IMR-90 (cell line): ENCODE results near the gene ITGA5. TPM values are rescaled to one million over a fixed set of nuclear protein-coding genes. Genes with fewer than 3 reads are reported as not detected.
"Not testable (repeated sequence)": the region's sequence is repeated elsewhere in the genome, so short reads cannot be mapped to it uniquely, and the experiment has no call there.

Experiments
- ATAC-seq: fragments of 200-7000 bp; cut with Tn5 transposase; 2 replicates; pipeline ENCODE4 v1.9.1; 2020; ENCODE audit warnings: low read depth, mild to moderate bottlenecking, moderate library complexity
- BruUV-seq: library from RNA; stranded (reverse); fragments of 400-500 nt; replicated peaks from 2 replicates; lab custom pipeline; 2021; lab: Mats Ljungman, UMichigan
- CTCF ChIA-PET: fragments of 300-600 bp; formaldehyde crosslinking; extraction: SDS; loops from one replicate; lab custom pipeline; 2021; ENCODE audit warnings: antibody characterized with exemption; lab: Yijun Ruan, JAX
- POLR2A ChIA-PET: fragments of 300-600 bp; sonication (Branson Sonifier 250); formaldehyde crosslinking; loops from one replicate; lab custom pipeline; 2022; ENCODE audit warnings: antibody characterized with exemption; ENCODE audit not compliant: unreplicated experiment; lab: Charles Lee
- DNase-seq: peaks from one replicate; pipeline ENCODE4 v3.0.0; 2013
- H2AFZ ChIP-seq: replicated peaks from 2 replicates; pipeline ENCODE3; 2013; ENCODE audit warnings: low read length, mild to moderate bottlenecking; ENCODE audit not compliant: poor library complexity
- H2AK5ac ChIP-seq: 2 replicates; pipeline ENCODE4 v1.6.1; 2013; ENCODE audit warnings: low read depth, low read length, inconsistent platforms
- H2AK9ac ChIP-seq: replicated peaks from 2 replicates; pipeline ENCODE3; 2013; ENCODE audit warnings: mild to moderate bottlenecking, low read depth, low read length, moderate library complexity; ENCODE audit not compliant: poor library complexity
- H2BK120ac ChIP-seq: 2 replicates; pipeline ENCODE4 v1.6.1; 2013; ENCODE audit warnings: low read depth, low read length, inconsistent platforms
- H2BK15ac ChIP-seq: 3 replicates; pipeline ENCODE4 v1.6.1; 2013; ENCODE audit warnings: low read depth, low read length, inconsistent platforms
- H2BK20ac ChIP-seq: 2 replicates; pipeline ENCODE4 v1.6.1; 2013; ENCODE audit warnings: low read depth, mild to moderate bottlenecking, inconsistent platforms, low read length, moderate library complexity
- H2BK5ac ChIP-seq: 2 replicates; pipeline ENCODE4 v1.6.1; 2013; ENCODE audit warnings: mild to moderate bottlenecking, low read depth, low read length, inconsistent platforms; ENCODE audit not compliant: poor library complexity, severe bottlenecking
- H3K14ac ChIP-seq: replicated peaks from 2 replicates; pipeline ENCODE4 v1.6.1; 2013; ENCODE audit warnings: low read depth, low read length, inconsistent platforms
- H3K18ac ChIP-seq: 2 replicates; pipeline ENCODE4 v1.6.1; 2013; ENCODE audit warnings: low read depth, low read length, control low read depth
- H3K23ac ChIP-seq: 2 replicates; pipeline ENCODE4 v1.6.1; 2013; ENCODE audit warnings: low read depth, low read length, inconsistent platforms
- H3K27ac ChIP-seq: 2 replicates; pipeline ENCODE4 v1.5.1; 2013; ENCODE audit warnings: mild to moderate bottlenecking, control low read depth, low read length; ENCODE audit not compliant: insufficient read depth
- H3K27me3 ChIP-seq: 2 replicates; pipeline ENCODE4 v1.6.1; 2013; ENCODE audit warnings: low read length; ENCODE audit not compliant: control insufficient read depth, insufficient read depth
- H3K36me3 ChIP-seq: 2 replicates; pipeline ENCODE4 v1.6.1; 2013; ENCODE audit warnings: low read length, mixed read lengths; ENCODE audit not compliant: control insufficient read depth, insufficient read depth
- H3K4ac ChIP-seq: 2 replicates; pipeline ENCODE4 v1.6.1; 2013; ENCODE audit warnings: low read depth, low read length, inconsistent platforms
- H3K4me1 ChIP-seq: 2 replicates; pipeline ENCODE4 v1.6.1; 2013; ENCODE audit warnings: low read length, mixed read lengths; ENCODE audit not compliant: control insufficient read depth, insufficient read depth
- H3K4me2 ChIP-seq: 2 replicates; pipeline ENCODE4 v1.6.1; 2013; ENCODE audit warnings: low read depth, mild to moderate bottlenecking, control low read depth, low read length, moderate library complexity
- H3K4me3 ChIP-seq: 2 replicates; pipeline ENCODE4 v1.5.1; 2013; ENCODE audit warnings: low read depth, mild to moderate bottlenecking, control low read depth, low read length, moderate library complexity; ENCODE audit not compliant: insufficient read depth
- H3K56ac ChIP-seq: 2 replicates; pipeline ENCODE4 v1.6.1; 2013; ENCODE audit warnings: low read length, inconsistent platforms; ENCODE audit not compliant: insufficient read depth; ENCODE audit errors: extremely low read depth
- H3K79me1 ChIP-seq, 2 experiments: 2 replicates each; pipeline ENCODE4 v1.6.1; 2013; ENCODE audit warnings: low read length in 2 of 2, inconsistent platforms in 1 of 2, low read depth in 1 of 2
- H3K9ac ChIP-seq: 2 replicates; pipeline ENCODE4 v1.6.1; 2013; ENCODE audit warnings: low read depth, low read length, control low read depth
- H3K9me1 ChIP-seq: 2 replicates; pipeline ENCODE4 v1.6.1; 2013; ENCODE audit warnings: low read length, inconsistent platforms; ENCODE audit not compliant: insufficient read depth
- H3K9me3 ChIP-seq: 2 replicates; pipeline ENCODE4 v1.6.1; 2013; ENCODE audit warnings: low read length; ENCODE audit not compliant: control insufficient read depth, insufficient read depth
- H4K20me1 ChIP-seq: 2 replicates; pipeline ENCODE4 v1.6.1; 2013; ENCODE audit warnings: low read length, inconsistent platforms; ENCODE audit not compliant: insufficient read depth
- H4K5ac ChIP-seq: 2 replicates; pipeline ENCODE4 v1.6.1; 2013; ENCODE audit warnings: mild to moderate bottlenecking, low read depth, low read length, control low read depth
- H4K8ac ChIP-seq, 2 experiments: 2 replicates each; pipeline ENCODE4 v1.6.1; 2013; ENCODE audit warnings: low read depth in 2 of 2, low read length in 2 of 2, control low read depth in 1 of 2, inconsistent platforms in 1 of 2
- H4K91ac ChIP-seq: 2 replicates; pipeline ENCODE4 v1.6.1; 2013; ENCODE audit warnings: low read depth, low read length, inconsistent platforms; ENCODE audit not compliant: insufficient read depth
- RAD21 ChIP-seq: IDR thresholded peaks from 2 replicates; pipeline ENCODE4 v1.6.1; 2012; ENCODE audit warnings: low read length, improper control_type of control experiment
- USF2 ChIP-seq: fragments of 150-350 bp; IDR thresholded peaks from 2 replicates; pipeline ENCODE4 v1.6.1; 2017; ENCODE audit warnings: mild to moderate bottlenecking, antibody characterized with exemption, low read length, low read depth
- WGBS, 2 experiments: methylation state at CpG; one replicate each; pipeline versions ENCODE4 v1.1.5 to v1.1.7; 2013; ENCODE audit warnings: missing lambda C conversion rate in 2 of 2; ENCODE audit not compliant: insufficient read length in 1 of 2; ENCODE audit errors: extremely low coverage in 2 of 2; 5-methylcytosine and 5-hydroxymethylcytosine counted together
- dilution Hi-C: fragments of 300-500 bp; cut with HindIII; formaldehyde crosslinking; loops from one replicate; pipeline ENCODE4 v1.14.3; 2018; ENCODE audit warnings: low sequenced_read_pairs; ENCODE audit not compliant: unreplicated experiment
- in situ Hi-C: fragments of 300-500 bp; cut with MboI; formaldehyde crosslinking; loops from 3 replicates; pipeline ENCODE4 v1.14.3; 2019; ENCODE audit warnings: low sequenced_read_pairs, inconsistent platforms, mixed read lengths
- intact Hi-C: fragments of 100-400 bp; cut with micrococcal nuclease; formaldehyde crosslinking; loops from 2 replicates; pipeline ENCODE4 v1.10.0; 2022
- polyA plus RNA-seq, 3 experiments: library from polyadenylated mRNA; depleted of rRNA; stranded (reverse); fragments of >200 nt; gene quantifications; 2 replicates each; pipeline ENCODE4 v1.2.3, GENCODE V29; 2012; ENCODE audit warnings: low replicate concordance in 1 of 3
- total RNA-seq: library from RNA; depleted of rRNA; stranded (reverse); fragments of >200 nt; gene quantifications from 2 replicates; pipeline ENCODE4 v1.2.3, GENCODE V29; 2012

Gene ITGA5
- total and polyA plus RNA-seq, 2 of the 4 experiments (the other 2 are of a cell fraction): 159 to 259 TPM

- Histone ChIP-seq H4K5ac (no peak overlapping the region), H2AFZ (no peak overlapping the region), H3K4me1 (peaks cover 32% of the 10 kb centered on the region), H3K9ac (no peak overlapping the region), H3K79me1 (peaks cover 0 to 16% of the 10 kb centered on the region in 2 experiments; a peak in 2 of 4 replicates), H3K9me1 (peaks cover 18% of the 10 kb centered on the region; the same call in 1 of the 2 replicates), H2BK5ac (no peak overlapping the region), H3K14ac (no peak overlapping the region), H3K27me3 (no peaks in the 10 kb centered on the region), H4K20me1 (no peaks in the 10 kb centered on the region), H2AK9ac (no peak overlapping the region), H2BK15ac (no peak overlapping the region), H2AK5ac (no peak overlapping the region), H3K4me2 (no peak overlapping the region), H3K4me3 (no peak overlapping the region), H3K23ac (no peak overlapping the region), H3K9me3 (no peaks in the 10 kb centered on the region), H2BK20ac (no peak overlapping the region), H3K18ac (no peak overlapping the region), H3K36me3 (peaks cover 13% of the 10 kb centered on the region), H2BK120ac (no peak overlapping the region), H4K91ac (no peak overlapping the region), H3K56ac (no peak overlapping the region), H3K27ac (no peak overlapping the region), H3K4ac (no peak overlapping the region), H4K8ac (no peak overlapping the region)
- dilution Hi-C loops: no loop called here
- in situ Hi-C loops: no loop called here
- TF ChIP-seq RAD21: no peak
- no peak for TF ChIP-seq USF2
- no peak for ATAC-seq
- WGBS, 2 experiments: 56% methylated on average over 2 of the region's 6 CpGs; no CpG with 5 or more reads in 1 of the 2 experiments
- intact Hi-C loops: no loop called here
- POLR2A ChIA-PET: no interaction called here
- BruUV-seq: no TSS peak
- CTCF ChIA-PET: interaction anchor here (0.6 to 1.5 kb wide), 3 partner anchors 14 to 614 kb away, joined by 3 read pairs; no protein-coding TSS in a partner anchor
- no peak for DNase-seq
Measured at GRCh38 chr12:54355104-54355815, 63.8 kb downstream of the ITGA5 start.

DNA sequence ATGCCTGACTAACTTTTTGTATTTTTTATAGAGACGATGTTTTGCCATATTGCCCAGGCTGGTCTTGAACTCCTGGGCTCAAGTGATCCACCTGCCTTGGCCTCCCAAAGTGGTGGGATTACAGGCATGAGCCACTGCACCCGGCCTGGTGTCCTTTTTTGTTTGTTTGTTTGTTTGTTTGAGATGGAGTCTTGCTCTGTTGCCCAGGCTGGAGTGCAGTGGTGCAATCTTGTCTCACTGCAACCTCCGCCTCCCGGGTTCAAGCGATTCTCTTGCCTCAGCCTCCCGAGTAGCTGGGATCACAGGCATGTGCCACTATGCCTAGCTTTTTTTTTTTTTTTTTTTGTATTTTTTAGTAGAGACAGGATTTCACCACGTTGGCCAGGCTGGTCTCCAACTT, 64.8 kb downstream of the ITGA5 start:
- H2BK20ac ChIP-seq, H4K5ac ChIP-seq, ATAC-seq, H3K14ac ChIP-seq, H3K9me3 ChIP-seq, H3K4ac ChIP-seq, intact Hi-C loops, H2AK9ac ChIP-seq, dilution Hi-C loops, H2AFZ ChIP-seq, POLR2A ChIA-PET, H3K23ac ChIP-seq, H3K9ac ChIP-seq, H3K56ac ChIP-seq, H2BK15ac ChIP-seq, H4K91ac ChIP-seq, H3K27ac ChIP-seq, DNase-seq, H3K27me3 ChIP-seq, H2BK5ac ChIP-seq, H2AK5ac ChIP-seq, BruUV-seq, H4K8ac ChIP-seq, H3K4me3 ChIP-seq, H4K20me1 ChIP-seq, H3K18ac ChIP-seq, H2BK120ac ChIP-seq, in situ Hi-C loops, H3K4me2 ChIP-seq: not testable (repeated sequence)
- Histone ChIP-seq H3K4me1 (peaks cover 28% of the 10 kb centered on the region), H3K79me1 (peaks cover 0 to 15% of the 10 kb centered on the region in 2 experiments; a peak in 2 of 4 replicates), H3K9me1 (peaks cover 18% of the 10 kb centered on the region; the same call in 1 of the 2 replicates), H3K36me3 (peaks cover 21% of the 10 kb centered on the region)
- CTCF ChIA-PET: interaction anchor here (0.6 kb wide), 1 partner anchor 1576 kb away, joined by 3 read pairs; no protein-coding TSS in a partner anchor
- no CpG with 5 or more reads among the region's 7 CpGs for whole genome bisulfite sequencing, 2 experiments
